Stimulated activated CD8-positive, alpha-beta memory T cell treated with anti-CD3 and anti-CD28 coated beads, Interleukin-12 subunit alpha, Interleukin-12 subunit beta, amount 100 ng/mL, for 24 hours (primary cell): ENCODE measurements around the gene ATP9A.
"Not testable (repeated sequence)": the region's sequence is repeated elsewhere in the genome, so short reads cannot be mapped to it uniquely, and the experiment has no call there.

ENCODE experiments used
- DNase-seq: peaks from one replicate; pipeline ENCODE4 v3.0.0-alpha.2; 2020; ENCODE audit errors: extremely low read depth

ATP9A gene

GRCh38 chr20:51729771-51730170 is 38.4 kb downstream of the ATP9A start:
- no peak for DNase-seq

- no peak for DNase-seq
Measured at GRCh38 chr20:51728737-51729136, 39.5 kb downstream of the ATP9A start.

- DNase-seq: no peak
Measured at GRCh38 chr20:51727872-51728271, 40.3 kb downstream of the ATP9A start.

GRCh38 chr20:51725584-51726176 is 42.5 kb downstream of the ATP9A start:
- DNase-seq: no peak

GRCh38 chr20:51723026-51723425 is 45.2 kb downstream of the ATP9A start:
- not testable (repeated sequence) for DNase-seq

- not testable (repeated sequence) for DNase-seq
Measured at GRCh38 chr20:51722246-51722645, 45.9 kb downstream of the ATP9A start.

GRCh38 chr20:51720854-51721253 is 47.3 kb downstream of the ATP9A start:
- no peak for DNase-seq

- no peak for DNase-seq
Measured at GRCh38 chr20:51720384-51720783, 47.8 kb downstream of the ATP9A start.

GRCh38 chr20:51715856-51716185 is 52.4 kb downstream of the ATP9A start:
- no peak for DNase-seq

GRCh38 chr20:51715163-51715855 is 52.9 kb downstream of the ATP9A start:
- no peak for DNase-seq

- no peak for DNase-seq
Measured at GRCh38 chr20:51713213-51713598, 55.0 kb downstream of the ATP9A start.

GRCh38 chr20:51712501-51713212 is 55.5 kb downstream of the ATP9A start:
- DNase-seq: no peak

- no peak for DNase-seq
Measured at GRCh38 chr20:51711426-51711825, 56.8 kb downstream of the ATP9A start.

- no peak for DNase-seq
Measured at GRCh38 chr20:51710361-51710894, 57.8 kb downstream of the ATP9A start.

GRCh38 chr20:51705400-51705799 is 62.8 kb downstream of the ATP9A start:
- DNase-seq: no peak

GRCh38 chr20:51703400-51704287 is 64.5 kb downstream of the ATP9A start:
- no peak for DNase-seq

- DNase-seq: no peak
Measured at GRCh38 chr20:51702556-51702955, 65.6 kb downstream of the ATP9A start.

GRCh38 chr20:51700809-51701285 is 67.3 kb downstream of the ATP9A start:
- DNase-seq: no peak

GRCh38 chr20:51698252-51698651 is 69.9 kb downstream of the ATP9A start:
- no peak for DNase-seq

GRCh38 chr20:51697096-51697826 is 70.9 kb downstream of the ATP9A start:
- no peak for DNase-seq
